ENCODE measurements around the gene TCP10L.

The TCP10L gene

DNA sequence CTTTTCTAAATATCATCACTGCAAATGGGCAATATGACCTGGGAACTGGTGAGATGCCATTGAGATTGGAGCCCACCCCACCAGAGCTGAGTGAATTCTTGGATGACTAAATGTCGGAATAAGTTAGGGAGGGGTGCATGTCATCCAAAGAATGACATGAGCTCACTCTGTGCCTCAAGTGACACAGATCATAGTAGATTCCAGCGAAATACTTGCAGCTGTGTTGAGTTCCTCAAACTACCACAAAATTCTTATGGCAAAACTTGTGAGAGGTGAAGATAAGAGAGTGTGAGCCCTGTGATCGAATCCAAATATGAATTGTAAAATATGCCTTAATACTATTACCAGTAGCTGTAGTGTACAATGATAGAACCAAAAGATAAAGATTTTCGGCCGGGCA, 2.3 kb upstream of the TCP10L start:
- H3K4me3 ChIP-seq (ENCODE audit: low read depth in 1 of 2, low read length in 2 of 2), result no peak overlapping the region
- H3K36me3 ChIP-seq (ENCODE audit: control insufficient read depth in 1 of 2, insufficient read depth in 2 of 2, low read length in 2 of 2), result no peaks in the 10 kb centered on the region
- no peaks in the 10 kb centered on the region for H3K4me1 ChIP-seq (ENCODE audit: control insufficient read depth in 1 of 2, insufficient read depth in 2 of 2, low read length in 2 of 2)
- H3K9ac ChIP-seq (ENCODE audit: low read depth in 1 of 2, low read length in 2 of 2), result no peak overlapping the region
- H3K9me3 ChIP-seq (ENCODE audit: control insufficient read depth in 1 of 2, low read length in 2 of 2), result no peaks in the 10 kb centered on the region
- H3K27me3 ChIP-seq (ENCODE audit: control insufficient read depth in 1 of 2, insufficient read depth in 2 of 2, low read length in 2 of 2), result no peaks in the 10 kb centered on the region
- no peak overlapping the region for H3K27ac ChIP-seq (ENCODE audit: low read depth, low read length)

DNA sequence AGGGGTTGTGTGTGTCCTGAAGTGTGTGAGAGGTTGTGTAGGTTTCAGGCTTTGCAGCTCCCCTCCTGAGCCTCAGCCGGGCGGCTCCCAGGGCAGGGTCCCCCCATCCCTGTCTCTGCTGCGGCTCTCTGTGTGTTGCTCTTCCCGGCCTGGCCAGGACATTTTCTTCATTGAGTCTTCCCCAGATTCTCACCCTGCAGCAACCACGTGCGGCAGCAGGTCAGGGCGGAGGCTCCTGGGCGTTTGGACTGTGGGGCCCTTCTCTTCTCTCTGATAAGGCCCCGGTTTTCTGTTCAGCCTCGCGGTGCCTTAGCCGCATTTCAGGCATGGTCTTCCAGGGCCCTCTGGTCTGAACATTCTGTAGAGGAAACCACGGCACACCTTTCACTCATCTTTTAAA, 1.8 kb upstream of the TCP10L start:
- Histone ChIP-seq H3K9me3 (ENCODE audit: control insufficient read depth in 1 of 2, low read length in 2 of 2) (no peaks in the 10 kb centered on the region), H3K27me3 (ENCODE audit: control insufficient read depth in 1 of 2, insufficient read depth in 2 of 2, low read length in 2 of 2) (no peaks in the 10 kb centered on the region), H3K36me3 (ENCODE audit: control insufficient read depth in 1 of 2, insufficient read depth in 2 of 2, low read length in 2 of 2) (no peaks in the 10 kb centered on the region), H3K4me1 (ENCODE audit: control insufficient read depth in 1 of 2, insufficient read depth in 2 of 2, low read length in 2 of 2) (no peaks in the 10 kb centered on the region), H3K9ac (ENCODE audit: low read depth in 1 of 2, low read length in 2 of 2) (no peak overlapping the region), H3K4me3 (ENCODE audit: low read depth in 1 of 2, low read length in 2 of 2) (no peak overlapping the region), H3K27ac (ENCODE audit: low read depth, low read length) (no peak overlapping the region)

DNA sequence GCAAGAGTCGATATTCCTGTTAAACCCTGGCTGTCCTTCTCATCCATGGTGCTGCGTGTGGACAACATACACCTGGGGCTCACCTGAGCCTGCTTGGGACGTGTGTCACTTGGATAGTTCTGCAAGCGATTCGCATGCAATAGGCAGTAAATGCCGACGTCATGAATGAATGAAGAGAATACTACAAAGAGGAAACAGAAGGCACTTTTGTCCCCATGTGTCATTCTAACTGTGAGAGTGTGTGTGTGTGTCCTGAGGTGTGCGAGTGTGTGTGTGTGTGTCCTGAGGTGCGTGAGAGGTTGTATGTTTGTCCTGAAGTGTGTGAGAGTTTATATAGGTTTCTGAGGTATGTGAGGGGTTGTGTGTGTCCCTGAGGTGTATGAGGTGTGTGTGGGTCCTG, 647 bp upstream of the TCP10L start:
- H3K27me3 ChIP-seq (ENCODE audit: control insufficient read depth in 1 of 2, insufficient read depth in 2 of 2, low read length in 2 of 2), result no peaks in the 10 kb centered on the region
- no peaks in the 10 kb centered on the region for H3K9me3 ChIP-seq (ENCODE audit: control insufficient read depth in 1 of 2, low read length in 2 of 2)
- H3K36me3 ChIP-seq (ENCODE audit: control insufficient read depth in 1 of 2, insufficient read depth in 2 of 2, low read length in 2 of 2), result no peaks in the 10 kb centered on the region
- H3K4me3 ChIP-seq (ENCODE audit: low read depth in 1 of 2, low read length in 2 of 2), result no peak overlapping the region
- H3K4me1 ChIP-seq (ENCODE audit: control insufficient read depth in 1 of 2, insufficient read depth in 2 of 2, low read length in 2 of 2), result no peaks in the 10 kb centered on the region
- no peak overlapping the region for H3K27ac ChIP-seq (ENCODE audit: low read depth, low read length)
- H3K9ac ChIP-seq (ENCODE audit: low read depth in 1 of 2, low read length in 2 of 2), result no peak overlapping the region

DNA sequence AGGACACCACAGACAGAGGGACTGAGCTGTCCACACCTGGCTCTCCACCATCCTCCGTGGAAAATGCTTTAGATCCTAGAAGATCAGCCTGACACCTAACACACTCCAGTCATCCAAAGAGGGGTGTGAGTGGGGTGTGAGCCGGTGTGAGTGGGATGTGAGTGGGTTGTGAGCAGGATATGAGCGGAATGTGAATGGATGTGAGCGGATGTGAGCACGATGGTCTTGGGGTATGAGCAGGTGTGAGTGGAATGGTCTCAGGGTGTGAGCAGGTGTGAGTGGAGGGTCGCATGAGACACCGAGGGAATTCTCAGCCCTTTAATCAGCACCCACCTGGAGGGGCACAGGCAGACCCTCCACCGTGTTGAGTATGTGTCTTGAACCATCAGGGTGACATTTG, 851 bp downstream of the TCP10L start:
- H3K9ac ChIP-seq (ENCODE audit: low read depth in 1 of 2, low read length in 2 of 2), result no peak overlapping the region
- H3K4me3 ChIP-seq (ENCODE audit: low read depth in 1 of 2, low read length in 2 of 2), result no peak overlapping the region
- no peaks in the 10 kb centered on the region for H3K27me3 ChIP-seq (ENCODE audit: control insufficient read depth in 1 of 2, insufficient read depth in 2 of 2, low read length in 2 of 2)
- no peaks in the 10 kb centered on the region for H3K36me3 ChIP-seq (ENCODE audit: control insufficient read depth in 1 of 2, insufficient read depth in 2 of 2, low read length in 2 of 2)
- no peaks in the 10 kb centered on the region for H3K4me1 ChIP-seq (ENCODE audit: control insufficient read depth in 1 of 2, insufficient read depth in 2 of 2, low read length in 2 of 2)
- H3K27ac ChIP-seq (ENCODE audit: low read depth, low read length), result no peak overlapping the region
- no peaks in the 10 kb centered on the region for H3K9me3 ChIP-seq (ENCODE audit: control insufficient read depth in 1 of 2, low read length in 2 of 2)

DNA sequence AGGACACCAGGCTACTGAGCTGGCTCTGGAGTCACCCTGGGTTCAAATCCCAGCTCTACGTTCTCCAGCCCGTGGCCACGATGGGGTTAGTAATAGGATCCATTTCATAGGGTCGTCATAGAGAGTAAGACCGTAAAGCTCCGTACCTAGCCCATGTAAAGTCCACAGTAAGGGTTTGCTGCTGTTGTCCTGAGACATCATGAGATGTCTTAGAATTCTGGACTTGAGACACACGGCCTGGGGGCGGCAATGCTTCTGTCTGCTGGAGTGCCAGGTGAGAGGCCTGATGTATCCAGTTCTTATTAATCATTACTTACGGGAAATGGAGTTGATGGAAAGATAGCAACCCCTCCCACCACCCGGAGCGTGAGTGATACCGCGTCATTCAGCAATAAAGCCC, 3.6 kb downstream of the TCP10L start:
- Histone ChIP-seq H3K36me3 (ENCODE audit: control insufficient read depth in 1 of 2, insufficient read depth in 2 of 2, low read length in 2 of 2) (no peaks in the 10 kb centered on the region), H3K4me1 (ENCODE audit: control insufficient read depth in 1 of 2, insufficient read depth in 2 of 2, low read length in 2 of 2) (no peaks in the 10 kb centered on the region), H3K4me3 (ENCODE audit: low read depth in 1 of 2, low read length in 2 of 2) (no peak overlapping the region), H3K27me3 (ENCODE audit: control insufficient read depth in 1 of 2, insufficient read depth in 2 of 2, low read length in 2 of 2) (no peaks in the 10 kb centered on the region), H3K27ac (ENCODE audit: low read depth, low read length) (no peak overlapping the region), H3K9ac (ENCODE audit: low read depth in 1 of 2, low read length in 2 of 2) (no peak overlapping the region), H3K9me3 (ENCODE audit: control insufficient read depth in 1 of 2, low read length in 2 of 2) (no peaks in the 10 kb centered on the region)

DNA sequence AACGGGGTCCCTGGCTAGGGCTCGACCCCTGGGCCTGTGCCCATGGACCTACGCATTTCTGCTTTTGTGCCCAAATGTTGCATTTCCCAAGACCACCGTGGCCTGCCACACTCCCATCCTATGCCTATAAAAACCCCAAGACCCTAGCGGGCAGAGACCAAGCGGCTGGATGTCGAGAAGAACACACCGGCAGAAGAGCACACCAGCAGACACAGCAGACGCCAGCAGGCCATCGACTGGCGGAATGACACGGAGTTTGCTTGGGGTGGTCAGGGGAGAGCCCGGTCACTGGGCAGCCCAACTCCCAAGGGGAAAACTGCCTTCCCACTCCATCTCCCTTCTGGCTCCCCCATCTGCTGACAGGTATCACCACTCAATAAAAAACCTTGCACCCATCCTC, 4.4 kb downstream of the TCP10L start:
- Histone ChIP-seq H3K9ac (ENCODE audit: low read depth in 1 of 2, low read length in 2 of 2) (no peak overlapping the region), H3K27ac (ENCODE audit: low read depth, low read length) (no peak overlapping the region), H3K27me3 (ENCODE audit: control insufficient read depth in 1 of 2, insufficient read depth in 2 of 2, low read length in 2 of 2) (no peaks in the 10 kb centered on the region)

DNA sequence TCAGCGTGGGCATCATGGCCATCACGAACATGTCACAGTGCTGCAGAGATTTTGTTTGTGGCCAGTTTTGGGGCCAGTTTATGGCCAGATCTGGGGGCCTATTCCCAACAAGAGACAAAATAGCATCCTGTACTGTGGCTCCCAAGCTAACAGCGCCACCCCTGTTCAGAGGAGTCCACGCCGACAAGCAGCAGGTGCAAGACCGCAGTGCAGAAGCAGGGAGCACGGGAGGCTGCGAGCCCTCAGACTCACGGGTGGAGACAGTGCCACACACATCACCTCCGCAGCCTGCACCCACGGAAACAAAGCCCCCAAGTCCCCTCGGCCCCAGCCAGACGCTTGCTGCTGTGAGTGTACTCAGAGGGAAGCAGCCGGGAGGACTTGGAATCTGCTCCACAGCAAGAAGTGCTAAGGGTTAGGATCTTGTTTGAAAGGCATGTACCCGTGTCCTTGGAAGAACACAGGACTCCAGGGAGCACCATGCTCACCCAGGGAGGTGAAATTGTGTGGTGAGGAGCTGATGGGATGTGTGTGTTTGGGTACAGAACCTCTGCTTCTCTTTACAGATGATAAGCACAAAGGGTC, 7.1 kb downstream of the TCP10L start:
- no peaks in the 10 kb centered on the region for H3K4me1 ChIP-seq (ENCODE audit: control insufficient read depth in 1 of 2, insufficient read depth in 2 of 2, low read length in 2 of 2)
- H3K4me3 ChIP-seq (ENCODE audit: low read depth in 1 of 2, low read length in 2 of 2), result no peak overlapping the region
- H3K9ac ChIP-seq (ENCODE audit: low read depth in 1 of 2, low read length in 2 of 2), result no peak overlapping the region
- H3K27me3 ChIP-seq (ENCODE audit: control insufficient read depth in 1 of 2, insufficient read depth in 2 of 2, low read length in 2 of 2), result no peaks in the 10 kb centered on the region
- no peak overlapping the region for H3K27ac ChIP-seq (ENCODE audit: low read depth, low read length)
- H3K36me3 ChIP-seq (ENCODE audit: control insufficient read depth in 1 of 2, insufficient read depth in 2 of 2, low read length in 2 of 2), result no peaks in the 10 kb centered on the region
- no peaks in the 10 kb centered on the region for H3K9me3 ChIP-seq (ENCODE audit: control insufficient read depth in 1 of 2, low read length in 2 of 2)

More for the DNA sequence above, 4.4 kb downstream of the TCP10L start:
- Histone ChIP-seq H3K4me3 (ENCODE audit: low read depth in 1 of 2, low read length in 2 of 2) (no peak overlapping the region), H3K9me3 (ENCODE audit: control insufficient read depth in 1 of 2, low read length in 2 of 2) (no peaks in the 10 kb centered on the region), H3K36me3 (ENCODE audit: control insufficient read depth in 1 of 2, insufficient read depth in 2 of 2, low read length in 2 of 2) (no peaks in the 10 kb centered on the region), H3K4me1 (ENCODE audit: control insufficient read depth in 1 of 2, insufficient read depth in 2 of 2, low read length in 2 of 2) (no peaks in the 10 kb centered on the region)

DNA sequence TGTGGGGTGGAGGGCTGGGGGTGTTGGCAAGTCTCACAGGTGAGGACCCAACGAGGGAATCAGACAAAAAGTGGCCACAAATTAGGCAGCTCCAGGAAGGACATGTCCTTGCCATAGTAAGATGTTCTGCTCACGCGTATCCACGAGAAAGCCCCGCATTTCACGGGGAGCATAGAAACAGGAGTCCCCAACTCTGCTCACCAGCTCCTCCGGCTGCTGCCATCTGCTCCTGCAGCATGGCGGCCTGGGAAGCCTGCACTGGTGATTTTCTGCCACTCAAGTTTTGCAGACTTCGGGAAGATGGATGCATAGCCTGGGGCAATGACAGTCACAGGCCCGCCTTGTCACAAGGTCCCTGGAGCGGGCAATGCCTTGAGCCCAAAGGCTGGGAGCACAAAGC, 9.3 kb downstream of the TCP10L start:
- no peaks in the 10 kb centered on the region for H3K27me3 ChIP-seq (ENCODE audit: control insufficient read depth in 1 of 2, insufficient read depth in 2 of 2, low read length in 2 of 2)
- H3K36me3 ChIP-seq (ENCODE audit: control insufficient read depth in 1 of 2, insufficient read depth in 2 of 2, low read length in 2 of 2), result no peaks in the 10 kb centered on the region
- H3K27ac ChIP-seq (ENCODE audit: low read depth, low read length), result no peak overlapping the region
- H3K4me1 ChIP-seq (ENCODE audit: control insufficient read depth in 1 of 2, insufficient read depth in 2 of 2, low read length in 2 of 2), result no peaks in the 10 kb centered on the region
- no peaks in the 10 kb centered on the region for H3K9me3 ChIP-seq (ENCODE audit: control insufficient read depth in 1 of 2, low read length in 2 of 2)
- no peak overlapping the region for H3K4me3 ChIP-seq (ENCODE audit: low read depth in 1 of 2, low read length in 2 of 2)
- no peak overlapping the region for H3K9ac ChIP-seq (ENCODE audit: low read depth in 1 of 2, low read length in 2 of 2)

DNA sequence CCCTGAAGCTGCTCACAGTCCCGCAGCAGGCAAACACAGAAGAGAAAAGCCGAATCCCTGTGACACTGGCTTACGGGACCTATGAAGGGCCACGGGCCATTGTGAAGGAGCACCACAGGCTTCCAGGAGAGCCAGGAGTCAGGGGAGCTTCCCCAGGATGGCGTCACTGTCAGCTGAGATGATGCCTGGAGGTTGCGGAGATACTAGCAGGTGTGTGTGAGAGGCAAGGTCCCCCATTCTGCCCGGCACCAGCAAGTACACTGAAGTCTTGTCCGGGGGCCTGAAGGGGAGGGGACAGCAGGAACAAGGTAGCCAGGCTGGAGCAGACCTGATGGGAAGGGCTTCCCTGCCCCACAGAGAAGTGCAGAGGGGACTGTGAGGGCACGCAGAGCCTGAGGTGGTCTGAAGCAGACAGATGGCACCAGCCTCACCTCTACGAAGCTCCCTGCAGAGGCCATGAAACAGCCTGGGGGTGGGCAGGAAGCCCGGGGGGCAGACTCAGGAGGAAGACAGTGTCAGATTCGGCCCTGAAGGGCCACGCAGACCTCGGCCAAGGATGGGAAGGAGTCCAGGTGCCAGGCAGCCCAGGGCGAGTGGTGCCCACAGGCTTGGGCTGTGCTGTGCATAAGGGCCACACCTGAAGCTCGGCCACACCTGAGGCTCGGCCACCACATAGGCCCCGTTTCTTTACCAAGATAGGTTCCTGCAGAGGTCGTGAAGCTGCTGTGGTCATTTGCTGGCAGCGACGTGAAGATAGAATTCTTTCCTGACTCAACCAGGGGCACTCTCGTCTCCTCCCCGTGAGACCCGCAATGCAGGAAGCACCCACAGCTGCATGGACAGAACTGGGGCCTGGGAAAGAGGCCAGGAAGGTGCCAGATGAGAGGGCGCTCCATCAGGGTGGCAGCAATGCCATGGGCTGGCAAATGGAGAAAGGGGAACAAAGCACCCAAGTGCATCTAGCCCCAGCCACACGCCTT, 10.1 kb downstream of the TCP10L start:
- Histone ChIP-seq H3K36me3 (ENCODE audit: control insufficient read depth in 1 of 2, insufficient read depth in 2 of 2, low read length in 2 of 2) (no peaks in the 10 kb centered on the region), H3K9ac (ENCODE audit: low read depth in 1 of 2, low read length in 2 of 2) (no peak overlapping the region), H3K27me3 (ENCODE audit: control insufficient read depth in 1 of 2, insufficient read depth in 2 of 2, low read length in 2 of 2) (no peaks in the 10 kb centered on the region), H3K27ac (ENCODE audit: low read depth, low read length) (no peak overlapping the region), H3K9me3 (ENCODE audit: control insufficient read depth in 1 of 2, low read length in 2 of 2) (no peaks in the 10 kb centered on the region), H3K4me1 (ENCODE audit: control insufficient read depth in 1 of 2, insufficient read depth in 2 of 2, low read length in 2 of 2) (peaks cover 0 to under 1% of the 10 kb centered on the region in 2 donors), H3K4me3 (ENCODE audit: low read depth in 1 of 2, low read length in 2 of 2) (no peak overlapping the region)

DNA sequence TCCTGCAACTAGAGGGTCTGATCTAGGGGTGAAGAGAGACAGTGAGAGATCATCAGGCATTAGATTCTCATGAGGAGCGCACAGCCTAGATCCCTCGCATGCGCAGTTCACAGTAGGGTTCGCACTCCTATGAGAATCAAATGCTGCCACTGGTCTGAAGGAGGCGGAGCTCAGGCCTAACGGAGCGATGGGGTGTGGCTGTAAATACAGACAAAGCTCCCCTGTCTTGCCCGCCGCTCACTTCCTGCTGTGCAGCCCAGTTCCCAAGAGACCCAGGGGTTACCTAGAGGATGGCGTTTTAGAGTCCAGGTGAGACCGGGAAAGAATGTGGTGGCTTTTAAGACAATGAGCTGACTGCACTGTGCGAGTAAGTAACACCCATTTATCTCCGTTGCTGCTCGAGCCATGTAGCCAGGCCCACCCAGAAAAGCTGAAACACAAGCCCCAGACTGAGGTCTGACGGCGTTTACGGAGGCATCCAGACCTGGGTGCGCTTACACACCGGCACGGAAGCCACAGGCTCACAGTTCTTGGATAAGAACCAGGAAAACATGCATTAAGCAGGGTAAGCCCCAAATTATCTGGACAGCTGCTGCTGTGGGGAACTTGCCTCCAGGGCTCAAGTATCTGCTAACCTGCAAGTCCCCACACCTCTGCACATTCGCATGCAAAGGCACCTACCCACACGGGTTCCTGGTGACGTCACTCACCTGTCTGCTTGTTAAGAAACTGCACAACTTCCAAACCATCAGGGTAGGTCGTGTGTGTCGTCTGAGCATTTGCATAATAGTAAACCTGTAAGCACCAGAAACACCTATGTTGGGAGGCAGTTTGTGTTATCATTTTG, 12.5 kb downstream of the TCP10L start:
- H3K27me3 ChIP-seq (ENCODE audit: control insufficient read depth in 1 of 2, insufficient read depth in 2 of 2, low read length in 2 of 2), result no peaks in the 10 kb centered on the region
- H3K27ac ChIP-seq (ENCODE audit: low read depth, low read length), result no peak overlapping the region
- H3K4me1 ChIP-seq (ENCODE audit: control insufficient read depth in 1 of 2, insufficient read depth in 2 of 2, low read length in 2 of 2), result peaks cover 3 to 13% of the 10 kb centered on the region in 2 donors
- no peaks in the 10 kb centered on the region for H3K9me3 ChIP-seq (ENCODE audit: control insufficient read depth in 1 of 2, low read length in 2 of 2)
- no peak overlapping the region for H3K9ac ChIP-seq (ENCODE audit: low read depth in 1 of 2, low read length in 2 of 2)
- peak overlapping the region; percentile 42 to 53 for H3K4me3 ChIP-seq (ENCODE audit: low read depth in 1 of 2, low read length in 2 of 2)
- H3K36me3 ChIP-seq (ENCODE audit: control insufficient read depth in 1 of 2, insufficient read depth in 2 of 2, low read length in 2 of 2), result no peaks in the 10 kb centered on the region

All from duodenal mucosa (tissue), 2 donors.